Muscle layer of duodenum (tissue), 2 donors: Measurements from ENCODE around the gene MLLT10.
A peak's percentile ranks its signal among the peaks of the same experiment; 100 is the strongest.

Experiments used
- H3K27ac ChIP-seq: one replicate; pipeline ENCODE4 v1.7.0; 2013; ENCODE audit warnings: mild to moderate bottlenecking, low read length
- H3K27me3 ChIP-seq: one replicate; pipeline ENCODE4 v1.7.0; 2013; ENCODE audit warnings: low read depth, mild to moderate bottlenecking, control low read depth, low read length
- H3K36me3 ChIP-seq, 2 donors: one replicate each; pipeline ENCODE4 v1.7.0; 2013; ENCODE audit warnings: low read length in 2 of 2, control low read depth in 1 of 2, mild to moderate bottlenecking in 1 of 2; ENCODE audit not compliant: insufficient read depth in 2 of 2, control insufficient read depth in 1 of 2
- H3K4me1 ChIP-seq, 2 donors: one replicate each; pipeline ENCODE4 v1.7.0; 2013; ENCODE audit warnings: low read length in 2 of 2, mild to moderate bottlenecking in 2 of 2, control low read depth in 1 of 2, moderate library complexity in 1 of 2; ENCODE audit not compliant: insufficient read depth in 2 of 2, control insufficient read depth in 1 of 2
- H3K4me3 ChIP-seq, 2 donors: one replicate each; pipeline ENCODE4 v1.7.0; 2013; ENCODE audit warnings: low read length in 2 of 2, low read depth in 1 of 2, mild to moderate bottlenecking in 1 of 2
- H3K9me3 ChIP-seq, 2 donors: one replicate each; pipeline ENCODE4 v1.7.0; 2013; ENCODE audit warnings: low read length in 2 of 2, control low read depth in 1 of 2, mild to moderate bottlenecking in 1 of 2; ENCODE audit not compliant: control insufficient read depth in 1 of 2
- donor health status: healthy.

The MLLT10 gene

GRCh38 chr10:21519941-21520436 lies 14.0 kb upstream of the MLLT10 start:
- peaks cover 8 to 50% of the 10 kb centered on the region in 2 donors for H3K4me1 ChIP-seq
- H3K4me3 ChIP-seq = peak overlapping the region; percentile 72 to 82
- H3K27me3 ChIP-seq = peaks cover 18% of the 10 kb centered on the region
- no peaks in the 10 kb centered on the region for H3K36me3 ChIP-seq
- H3K9me3 ChIP-seq = no peaks in the 10 kb centered on the region
- peak overlapping the region; percentile 87 for H3K27ac ChIP-seq

- H3K9me3 ChIP-seq = no peaks in the 10 kb centered on the region
- peaks cover 10 to 50% of the 10 kb centered on the region in 2 donors for H3K4me1 ChIP-seq
- H3K36me3 ChIP-seq = no peaks in the 10 kb centered on the region
- peak overlapping the region; percentile 33 for H3K27ac ChIP-seq
- peaks cover 18% of the 10 kb centered on the region for H3K27me3 ChIP-seq
- peak overlapping the region in 1 of 2 donors; percentile 19 for H3K4me3 ChIP-seq
These were observed 13.5 kb upstream of the MLLT10 start for GRCh38 chr10:21520509-21520908.

- H3K36me3 ChIP-seq = no peaks in the 10 kb centered on the region
- peaks cover 18% of the 10 kb centered on the region for H3K27me3 ChIP-seq
- no peaks in the 10 kb centered on the region for H3K9me3 ChIP-seq
- peak overlapping the region; percentile 33 for H3K27ac ChIP-seq
- peaks cover 10 to 49% of the 10 kb centered on the region in 2 donors for H3K4me1 ChIP-seq
- H3K4me3 ChIP-seq = peak overlapping the region in 1 of 2 donors; percentile 19
These were observed 13.1 kb upstream of the MLLT10 start for GRCh38 chr10:21520949-21521348.

DNA sequence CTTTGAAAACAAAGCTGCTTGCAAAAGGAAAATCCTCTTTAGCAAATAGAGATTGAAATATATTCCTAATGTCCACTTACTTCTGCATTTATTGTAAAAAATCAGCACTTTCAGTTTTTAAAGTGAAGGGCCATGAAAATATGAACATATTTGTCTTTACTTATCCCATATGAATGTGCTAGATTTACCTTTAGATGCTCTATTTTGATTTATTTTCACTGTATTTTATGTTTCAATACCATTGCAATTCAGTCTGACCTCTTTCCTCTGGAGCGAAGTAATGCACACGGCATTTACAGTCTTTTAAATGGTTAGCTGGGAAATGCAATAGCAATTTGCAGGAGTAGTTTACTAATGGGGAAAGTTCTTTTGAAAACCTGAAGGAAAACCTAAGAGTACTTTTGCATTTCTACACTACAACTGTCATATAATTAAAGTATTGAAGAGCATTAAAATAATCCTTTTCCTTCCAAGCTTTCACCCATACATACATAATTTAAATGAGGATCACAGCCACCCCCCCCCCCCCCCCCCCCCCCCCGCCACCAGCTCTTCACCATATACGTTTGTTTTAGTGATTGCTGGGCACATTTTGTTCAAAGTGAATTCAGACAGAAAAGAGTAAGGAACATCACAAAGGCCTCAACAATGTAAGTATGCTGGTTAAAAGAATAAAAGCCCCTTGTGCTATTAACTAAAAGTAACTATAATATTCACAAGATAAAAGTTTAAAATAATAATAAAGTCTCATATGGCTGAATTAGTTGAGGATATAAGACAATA lies 12.1 kb upstream of the MLLT10 start:
- H3K9me3 ChIP-seq = no peaks in the 10 kb centered on the region
- H3K27ac ChIP-seq = no peak overlapping the region
- peaks cover 10 to 46% of the 10 kb centered on the region in 2 donors for H3K4me1 ChIP-seq
- no peak overlapping the region for H3K4me3 ChIP-seq
- peaks cover 0 to 3% of the 10 kb centered on the region in 2 donors for H3K36me3 ChIP-seq
- peaks cover 18% of the 10 kb centered on the region for H3K27me3 ChIP-seq

GRCh38 chr10:21522631-21523406 lies 11.2 kb upstream of the MLLT10 start:
- Histone ChIP-seq H3K4me3 (no peak overlapping the region), H3K27ac (no peak overlapping the region), H3K4me1 (peaks cover 10 to 45% of the 10 kb centered on the region in 2 donors), H3K36me3 (peaks cover 0 to 3% of the 10 kb centered on the region in 2 donors), H3K27me3 (peaks cover 16% of the 10 kb centered on the region), H3K9me3 (no peaks in the 10 kb centered on the region)

DNA sequence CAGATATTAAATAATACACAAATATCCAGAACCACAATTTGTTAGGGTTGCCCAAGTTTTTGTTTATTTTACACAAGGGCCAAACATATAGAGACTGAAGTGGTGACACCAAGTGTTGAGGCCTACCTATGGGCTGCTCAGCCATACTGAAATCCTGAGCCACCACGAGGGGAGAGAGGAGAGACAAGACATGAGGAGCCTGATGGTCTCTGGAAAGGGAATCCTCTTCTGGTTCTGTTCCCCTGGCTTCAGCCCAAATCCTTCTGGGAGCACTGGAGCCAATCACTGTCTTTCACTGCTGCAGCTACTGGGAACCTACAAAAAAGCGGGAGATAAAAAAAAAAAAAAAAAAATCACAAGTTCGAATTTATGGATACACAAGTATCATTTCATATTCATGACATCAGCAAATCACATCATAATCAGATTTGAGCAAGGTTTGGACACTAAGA lies 10.4 kb upstream of the MLLT10 start:
- peak overlapping the region; percentile 95 for H3K27ac ChIP-seq
- H3K4me1 ChIP-seq = peaks cover 10 to 43% of the 10 kb centered on the region in 2 donors

DNA sequence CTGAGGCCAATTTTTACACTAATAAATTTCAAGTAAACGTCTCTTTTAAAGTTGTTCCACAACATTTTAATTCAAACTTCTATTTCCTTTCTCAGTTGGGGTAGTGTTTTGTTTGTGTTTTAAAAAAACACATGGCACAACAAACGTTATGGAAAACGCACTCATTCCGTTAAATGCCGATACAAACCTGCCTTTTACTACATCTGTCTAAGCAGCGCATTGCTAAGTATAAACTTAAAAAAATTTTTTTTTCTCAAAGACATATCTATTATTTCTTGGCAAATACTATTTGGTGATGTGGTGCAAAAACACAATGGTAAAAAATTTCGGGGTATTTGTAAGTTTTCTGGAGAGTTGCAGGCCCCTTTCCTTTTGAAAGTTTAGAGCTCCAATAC lies 9.9 kb upstream of the MLLT10 start:
- Histone ChIP-seq H3K36me3 (peaks cover 0 to 3% of the 10 kb centered on the region in 2 donors), H3K27me3 (peaks cover 4% of the 10 kb centered on the region), H3K9me3 (no peaks in the 10 kb centered on the region), H3K4me3 (peak overlapping the region in 1 of 2 donors; percentile 85), H3K4me1 (peaks cover 10 to 38% of the 10 kb centered on the region in 2 donors), H3K27ac (peak overlapping the region; percentile 95)

More for the DNA sequence above, 10.4 kb upstream of the MLLT10 start:
- Histone ChIP-seq H3K9me3 (no peaks in the 10 kb centered on the region), H3K36me3 (peaks cover 0 to 3% of the 10 kb centered on the region in 2 donors), H3K27me3 (peaks cover 9% of the 10 kb centered on the region), H3K4me3 (no peak overlapping the region)

GRCh38 chr10:21524526-21525366 lies 9.3 kb upstream of the MLLT10 start:
- H3K27me3 ChIP-seq = no peaks in the 10 kb centered on the region
- peak overlapping the region; percentile 95 for H3K27ac ChIP-seq
- H3K36me3 ChIP-seq = peaks cover 0 to 3% of the 10 kb centered on the region in 2 donors
- H3K4me3 ChIP-seq = peak overlapping the region; percentile 85 to 92
- peaks cover 9 to 33% of the 10 kb centered on the region in 2 donors for H3K4me1 ChIP-seq
- H3K9me3 ChIP-seq = no peaks in the 10 kb centered on the region

DNA sequence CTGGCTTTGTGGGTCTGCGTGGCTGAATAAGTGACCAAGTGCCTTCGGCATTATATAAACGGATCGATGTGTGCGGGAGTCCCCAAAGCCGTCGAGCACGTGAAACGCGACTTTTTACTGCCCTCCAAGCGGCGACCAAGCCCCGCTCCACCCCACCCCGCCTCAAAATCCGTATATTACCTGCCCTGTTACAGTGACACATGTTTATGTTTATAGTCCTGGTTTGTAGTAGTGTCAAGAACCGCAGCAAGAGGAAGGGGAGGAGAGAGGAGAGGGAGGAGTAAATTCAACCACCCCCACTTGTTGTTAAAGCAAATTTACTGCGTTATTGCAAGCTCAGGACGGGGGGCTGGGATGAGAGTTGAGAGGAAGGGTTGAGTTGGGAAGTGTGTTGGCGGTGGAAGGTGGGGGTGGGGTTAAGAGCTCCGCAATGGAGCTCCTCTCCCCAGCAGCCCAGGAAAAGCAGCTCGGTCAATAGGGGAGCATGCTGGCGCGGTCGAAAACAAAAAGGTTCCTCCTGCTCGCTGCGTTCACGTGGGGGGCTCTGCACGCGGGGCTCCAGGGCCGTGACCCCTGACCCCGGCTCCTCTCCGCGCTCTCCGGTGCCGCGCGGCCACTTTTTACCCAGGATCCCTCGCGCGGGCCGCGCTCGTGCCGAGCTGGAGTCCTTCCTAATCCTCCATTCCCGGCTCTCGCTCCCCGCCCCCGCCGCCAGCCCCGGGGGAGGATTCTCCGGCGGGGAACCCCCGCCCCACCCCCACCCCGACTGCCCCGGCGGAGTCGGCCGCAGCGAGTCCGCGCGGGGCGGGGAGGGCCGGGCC lies 8.5 kb upstream of the MLLT10 start, which contains the start of gene SKIDA1:
Gene SKIDA1, minus strand, starts transcription at position 316 of the 821 bp plus-strand sequence. CDS start 7,860 bp downstream, outside the sequence.
- Histone ChIP-seq H3K4me1 (peaks cover 5 to 32% of the 10 kb centered on the region in 2 donors), H3K27me3 (no peaks in the 10 kb centered on the region), H3K36me3 (peaks cover 0 to 3% of the 10 kb centered on the region in 2 donors), H3K9me3 (no peaks in the 10 kb centered on the region), H3K4me3 (peak within 1 kb of the TSS; percentile 85 to 92), H3K27ac (peak within 1 kb of the TSS; percentile 95)
